Measurements from ENCODE around the gene CDK4.

Gene CDK4

DNA sequence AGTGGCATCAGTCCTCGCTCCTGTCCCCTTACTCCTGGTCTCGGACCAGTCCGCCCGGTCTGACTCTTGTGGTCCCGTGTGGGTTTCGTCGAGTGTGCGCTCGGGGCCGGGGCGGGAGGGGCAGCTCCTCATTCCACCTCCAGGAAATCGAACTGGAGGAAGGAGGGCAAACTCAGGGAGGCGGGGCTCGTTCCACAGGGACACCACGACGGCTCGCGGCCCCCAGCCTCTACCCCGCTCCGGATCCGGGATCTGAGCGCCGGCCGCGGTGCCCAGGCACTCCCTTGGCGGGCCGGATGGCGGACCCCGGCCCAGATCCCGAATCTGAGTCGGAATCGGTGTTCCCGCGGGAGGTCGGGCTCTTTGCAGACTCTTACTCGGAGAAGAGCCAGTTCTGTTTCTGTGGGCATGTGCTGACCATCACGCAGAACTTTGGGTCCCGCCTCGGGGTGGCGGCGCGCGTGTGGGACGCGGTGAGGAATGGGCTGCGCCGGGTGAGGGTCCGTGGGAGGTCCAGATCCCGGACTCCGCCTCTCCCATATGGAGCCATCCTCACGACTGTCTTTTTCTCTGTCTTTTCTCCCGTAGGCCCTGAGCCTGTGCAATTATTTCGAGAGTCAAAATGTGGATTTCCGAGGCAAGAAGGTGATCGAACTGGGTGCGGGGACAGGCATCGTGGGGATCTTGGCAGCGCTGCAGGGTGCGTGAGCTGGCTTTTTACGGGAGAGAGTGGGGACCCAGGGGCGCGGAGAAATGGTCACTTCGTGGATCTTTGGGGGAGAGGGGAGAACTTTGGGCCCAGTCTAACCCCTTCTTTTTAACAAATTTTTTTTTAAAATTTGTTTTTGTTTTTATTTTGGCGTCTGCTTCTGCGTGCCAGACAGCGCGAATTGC, 20.6 kb upstream of the CDK4 start, which contains the start of gene EEF1AKMT3:
EEF1AKMT3 (plus strand) TSS at position 186 of the 894 bp plus-strand sequence; CDS start at position 297, 111 bp downstream.
- DNase-seq = peak in 35 of 56 donors; percentile 21 to 76 (median 58)

- DNase-seq = peak; percentile 57 to 98 (median 91)
Measured at GRCh38 chr12:57771873-57772428, 19.8 kb upstream of the CDK4 start, which contains the start of gene METTL1. Gene METTL1, minus strand, starts transcription at chr12:57772105. Its CDS starts 22 bp downstream, at chr12:57772083.

GRCh38 chr12:57771236-57771872, 19.2 kb upstream of the CDK4 start:
- DNase-seq = peak in 23 of 56 donors; percentile 52 to 92 (median 79)

DNA sequence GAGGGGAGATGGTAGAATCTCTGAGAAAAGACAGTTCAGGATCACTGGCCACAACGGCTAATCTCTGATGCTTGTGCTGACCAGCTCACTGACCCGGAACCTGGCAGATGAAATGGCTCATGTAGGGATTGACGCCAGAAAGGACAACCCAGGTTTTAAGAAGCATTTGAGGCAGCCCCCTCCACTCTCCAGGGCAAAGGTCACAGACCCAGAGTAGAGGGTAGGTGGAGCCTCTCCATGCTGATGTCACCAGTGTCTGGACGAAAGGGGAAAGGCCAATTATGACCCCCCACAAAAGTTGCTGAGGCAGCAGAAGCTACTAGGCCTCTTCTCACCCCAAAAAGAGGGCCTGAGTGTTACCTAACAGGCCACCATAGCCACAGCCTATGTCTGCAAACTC, 18.6 kb upstream of the CDK4 start:
- no peak for DNase-seq

DNA sequence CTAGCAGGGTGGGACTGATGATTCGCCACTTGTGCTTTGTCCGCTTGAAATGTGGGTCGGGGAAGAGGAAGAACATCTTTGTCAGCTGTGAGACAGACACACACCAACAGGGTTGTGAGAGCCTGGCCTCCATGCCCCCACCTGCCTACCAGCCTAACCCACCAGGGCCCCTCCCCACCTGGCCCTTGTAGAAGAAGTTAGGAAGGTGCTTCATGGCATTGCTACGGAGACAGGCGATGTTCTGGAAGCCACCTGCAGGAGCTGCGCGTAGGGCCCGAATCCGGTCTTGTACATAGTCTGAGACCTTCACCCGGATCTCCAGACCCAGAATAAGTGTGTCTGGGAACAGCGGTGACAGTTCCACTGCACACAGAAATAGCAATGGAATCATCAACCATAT, 17.5 kb upstream of the CDK4 start:
- DNase-seq = no peak

DNA sequence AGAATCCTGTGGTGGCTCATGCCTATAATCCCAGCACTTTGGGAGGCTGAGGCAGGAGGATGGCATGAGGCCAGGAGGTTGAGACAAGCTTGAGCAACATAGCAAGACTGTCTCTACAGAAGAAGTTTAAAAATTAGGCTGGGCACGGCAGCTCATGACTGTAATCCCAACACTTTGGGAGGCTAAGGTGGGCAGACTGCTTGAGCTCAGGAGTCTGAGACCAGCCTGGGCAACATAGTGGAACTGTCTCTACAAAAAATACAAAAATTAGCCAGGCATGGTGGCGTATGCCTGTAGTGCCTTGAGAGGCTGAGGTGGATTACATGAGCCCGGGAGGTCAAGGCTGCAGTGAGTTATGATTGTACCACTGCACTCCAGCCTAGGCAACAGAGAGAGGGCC, 15.8 kb upstream of the CDK4 start:
- DNase-seq = no peak

GRCh38 chr12:57767305-57767698, 15.2 kb upstream of the CDK4 start:
- DNase-seq = no peak

DNA sequence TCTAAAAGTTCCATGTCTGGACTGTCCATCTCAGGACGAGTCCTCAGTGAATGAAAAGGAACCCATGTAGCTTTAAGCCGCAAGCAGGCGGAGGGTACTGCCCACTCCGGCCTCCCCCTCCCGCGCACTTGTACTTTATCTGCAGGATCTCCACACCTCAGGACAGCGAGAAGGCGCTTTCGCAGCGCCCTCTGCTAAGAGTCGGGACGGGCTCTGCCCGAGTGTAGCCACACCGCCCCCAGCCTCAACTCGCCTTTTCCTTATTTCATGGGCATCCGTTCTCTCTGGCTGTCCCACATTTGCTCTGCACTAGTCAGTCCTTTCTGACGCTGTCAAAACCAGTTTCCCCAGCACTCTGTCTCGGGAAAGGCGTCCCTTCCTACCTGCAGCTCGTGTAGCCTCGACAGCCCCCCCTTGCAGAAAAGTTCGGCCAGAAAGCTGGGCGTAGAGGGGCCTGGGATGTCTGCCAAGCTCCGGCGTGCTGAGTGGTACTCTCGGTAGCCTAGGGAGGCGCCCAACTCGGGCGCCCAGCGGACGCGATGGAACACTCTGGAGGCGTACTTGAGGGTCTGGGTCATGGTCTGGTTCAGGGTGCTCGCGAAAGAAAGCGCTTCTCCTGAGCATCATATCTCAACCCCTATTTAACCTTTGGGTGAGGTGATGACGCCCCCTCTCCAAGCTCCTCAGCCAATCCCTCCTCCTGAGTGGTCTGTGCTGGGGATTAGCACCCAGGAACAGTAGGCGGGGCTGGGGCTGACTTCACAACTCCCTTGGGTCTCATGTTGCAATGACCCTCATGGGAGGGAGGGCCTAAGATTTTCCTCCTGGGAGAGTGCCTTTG, 14.6 kb upstream of the CDK4 start, which contains the start of gene CYP27B1:
CYP27B1 (minus strand) TSS at position 615 of the 841 bp plus-strand sequence; CDS start at position 578, 37 bp downstream.
- DNase-seq = no peak

DNA sequence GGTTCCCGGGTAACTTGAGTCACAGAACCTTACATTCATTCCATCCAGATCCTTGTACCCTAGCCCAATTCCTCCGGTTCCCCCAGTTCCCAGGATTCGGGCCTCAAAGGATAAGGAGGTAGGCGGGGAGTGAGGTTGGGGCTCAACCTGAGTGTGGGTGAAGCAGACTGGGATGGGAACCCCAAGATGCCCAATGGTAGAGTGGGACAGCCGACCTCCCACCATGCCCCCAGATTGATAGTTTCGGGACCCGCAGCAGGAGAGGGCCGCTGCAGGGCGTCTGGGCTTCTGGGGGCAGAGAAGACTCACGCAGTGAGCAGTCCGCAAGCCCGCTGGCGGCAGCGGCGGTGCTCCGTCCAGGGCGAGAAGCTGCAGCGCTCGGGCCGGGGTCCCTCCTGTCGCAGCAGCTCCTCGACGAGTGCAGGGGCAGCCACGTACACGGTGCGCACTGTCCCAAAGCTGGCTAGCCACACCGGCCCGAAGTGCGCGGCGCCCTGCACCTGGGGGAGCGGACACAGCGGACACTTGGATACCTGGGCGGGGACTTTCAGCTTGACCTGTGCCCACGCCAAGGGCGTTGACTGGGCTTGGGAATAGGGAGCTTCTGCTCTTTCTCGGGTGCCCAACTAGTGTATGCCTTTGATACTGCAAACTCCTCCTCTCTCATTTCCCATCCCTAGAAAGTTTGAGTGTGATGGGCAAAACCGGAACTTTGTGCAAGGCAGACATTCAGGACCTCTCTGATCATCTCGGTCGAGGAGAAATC, 13.8 kb upstream of the CDK4 start:
- DNase-seq = no peak

DNA sequence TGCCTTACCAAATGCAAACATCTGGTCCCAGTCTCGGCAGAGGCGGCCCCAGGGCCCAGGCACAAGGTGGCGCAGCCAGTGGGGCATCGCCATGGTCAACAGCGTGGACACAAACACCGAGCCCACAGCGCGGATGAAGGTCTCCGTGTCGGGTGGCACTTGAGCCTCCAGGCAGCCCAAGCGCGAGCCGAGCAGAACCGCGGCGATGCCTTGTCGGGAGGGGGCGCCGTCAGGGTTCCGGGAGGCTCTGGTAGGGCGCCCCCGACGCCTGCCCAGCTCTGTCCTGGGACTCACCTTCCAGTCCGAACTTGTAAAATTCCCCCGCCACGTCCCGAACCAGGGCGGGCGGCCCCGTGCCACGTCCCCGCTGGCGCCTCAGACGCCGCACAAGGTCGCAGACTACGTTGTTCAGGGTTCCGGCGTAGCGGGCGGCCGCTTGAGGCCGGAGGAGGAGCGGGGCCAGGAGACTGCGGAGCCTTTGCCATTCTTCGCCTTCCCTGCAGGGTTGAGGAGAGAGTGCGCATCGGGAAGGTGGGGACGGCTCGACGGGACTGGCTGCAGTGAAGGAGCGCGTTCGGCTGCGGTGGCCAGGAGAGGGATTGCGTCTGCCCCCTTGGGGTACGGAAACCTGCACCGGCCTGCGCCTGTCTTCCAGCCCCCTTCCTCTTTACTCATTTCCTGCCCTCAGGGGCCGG, 13.0 kb upstream of the CDK4 start:
- no peak for DNase-seq

DNA sequence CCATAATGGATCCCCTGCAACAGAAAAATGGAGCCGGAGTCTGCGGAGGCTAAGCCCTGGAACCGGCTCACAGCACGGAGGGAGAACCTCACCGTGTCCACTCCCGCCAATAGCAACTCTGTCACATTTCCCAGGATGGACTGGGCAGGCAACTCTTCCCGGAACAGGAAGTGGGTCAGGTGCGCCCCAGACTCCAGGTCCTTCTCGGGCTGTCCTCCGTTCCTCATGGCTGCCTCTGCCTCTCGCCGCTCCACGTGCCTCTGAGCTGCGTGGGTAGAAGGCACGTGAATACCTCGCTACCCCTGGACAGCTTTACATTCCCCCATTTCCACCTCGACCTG, 12.5 kb upstream of the CDK4 start:
- no peak for DNase-seq

DNA sequence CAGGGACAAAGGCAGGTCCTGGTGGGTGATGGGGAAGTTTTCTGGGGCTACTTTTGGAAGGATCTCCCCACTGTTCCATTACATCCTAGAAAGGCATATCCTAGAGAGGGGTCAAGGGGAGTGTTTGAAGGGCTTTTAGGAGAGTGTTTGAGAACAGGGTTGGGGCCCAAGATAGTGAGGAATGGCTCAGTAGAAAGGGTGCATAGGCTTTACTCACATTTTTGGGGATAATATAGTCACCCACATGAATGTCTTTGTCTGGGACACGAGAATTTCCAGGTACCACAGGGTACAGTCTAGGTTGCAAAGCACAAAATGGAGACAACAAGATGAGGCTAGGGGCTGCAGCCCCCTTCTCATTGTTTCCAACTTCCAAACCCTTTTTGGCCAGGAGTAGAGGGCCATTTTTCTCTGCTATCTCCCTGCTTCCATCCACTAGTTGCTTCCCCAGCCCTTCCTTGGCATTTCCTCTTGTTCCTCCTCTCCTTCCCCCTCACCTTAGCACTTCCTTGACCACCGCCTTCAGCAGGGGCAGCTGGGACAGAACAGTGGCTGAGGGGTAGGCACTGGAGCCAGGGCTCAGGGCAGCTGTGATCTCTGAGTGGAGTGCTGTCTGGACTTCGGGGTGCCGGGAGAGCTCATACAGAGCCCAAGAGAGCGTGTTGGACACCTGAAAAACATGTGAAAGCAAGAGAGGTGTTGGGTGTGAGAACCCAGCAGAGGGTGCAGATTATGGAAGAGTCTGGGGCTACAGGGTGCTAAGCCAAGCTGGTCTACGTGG, 12.0 kb upstream of the CDK4 start:
- DNase-seq = no peak

DNA sequence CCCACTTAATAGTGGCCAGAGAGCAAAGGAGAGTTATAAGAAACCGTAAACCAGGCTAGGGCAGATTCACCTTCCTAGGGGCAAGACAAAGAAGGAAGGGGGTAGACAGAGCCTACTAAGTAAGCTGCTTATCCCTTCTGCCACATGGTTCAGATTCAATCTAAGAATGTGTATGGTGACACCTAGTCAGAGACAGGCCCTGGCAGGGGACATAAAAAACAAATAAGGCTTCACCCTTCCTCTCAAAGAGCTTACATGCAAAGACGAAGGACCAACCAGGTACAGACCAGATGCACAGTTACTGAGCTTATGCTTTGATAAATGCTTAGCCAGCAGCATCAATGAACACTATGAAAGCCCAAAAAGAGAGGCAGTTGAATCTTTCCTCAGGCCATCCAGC, 10.4 kb upstream of the CDK4 start:
- DNase-seq = no peak

DNA sequence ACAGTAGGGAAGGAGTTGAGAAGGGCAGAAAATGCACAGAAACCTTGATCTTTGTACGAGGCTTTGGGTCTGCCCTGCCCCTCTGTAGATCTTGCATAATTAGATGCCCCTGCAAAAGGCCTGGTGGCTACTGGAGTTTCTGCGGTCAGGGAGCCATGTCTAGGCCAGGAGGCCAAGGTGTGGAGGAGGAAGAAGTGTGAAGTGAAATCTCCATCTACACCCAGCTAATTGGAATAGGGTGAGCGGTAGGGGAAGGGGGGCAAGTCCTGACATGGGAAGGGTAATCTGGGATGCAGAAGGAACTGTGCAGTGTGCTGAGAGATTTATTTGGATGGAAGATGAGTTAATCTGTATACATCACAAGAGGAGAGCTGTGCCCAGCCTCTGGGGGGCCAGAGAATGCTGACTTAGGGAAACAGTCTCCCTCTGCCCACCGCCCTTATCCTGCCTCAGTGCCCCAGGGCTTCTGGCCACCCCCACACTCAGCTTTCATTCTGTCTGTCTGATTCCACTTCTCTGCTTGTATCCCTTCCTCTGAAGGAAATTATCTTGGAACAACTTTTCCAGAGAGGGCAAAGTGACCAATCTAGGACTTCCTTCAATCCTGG, 9.4 kb upstream of the CDK4 start:
- DNase-seq = no peak

- DNase-seq = no peak
Measured at GRCh38 chr12:57760347-57760982, 8.4 kb upstream of the CDK4 start.

DNA sequence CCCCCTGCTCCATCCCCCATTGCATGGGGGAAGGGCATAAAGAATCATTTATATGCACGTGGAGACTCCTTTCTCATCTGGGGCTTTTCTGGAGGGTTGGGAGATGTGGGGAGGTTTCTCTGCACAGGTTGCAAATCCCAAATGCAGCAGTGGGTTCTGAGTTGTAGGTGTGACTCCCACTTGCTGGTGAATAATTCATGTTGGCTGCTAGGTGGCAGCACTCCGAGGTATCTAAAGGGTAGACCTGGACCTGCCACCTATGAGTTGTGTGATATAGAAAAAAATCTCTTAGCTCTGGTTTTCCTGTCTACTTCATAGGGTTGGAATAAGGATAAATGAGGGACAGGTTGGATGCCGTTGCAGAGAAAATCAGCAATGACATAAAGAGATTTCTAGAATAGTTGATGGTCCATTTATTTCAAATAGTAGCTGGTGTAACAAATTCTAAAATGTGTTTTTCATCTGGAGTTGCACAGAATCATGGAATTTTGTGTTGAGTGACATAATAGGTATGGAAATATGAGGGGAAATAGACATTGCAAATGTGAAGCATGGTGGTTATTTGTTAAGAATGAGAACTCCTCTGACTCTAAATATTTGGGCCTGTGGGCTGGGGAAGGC, 7.4 kb upstream of the CDK4 start:
- DNase-seq = peak in 8 of 56 donors; percentile 9 to 39 (median 23)

- DNase-seq = no peak
Measured at GRCh38 chr12:57758552-57759359, 6.6 kb upstream of the CDK4 start.

Measured in nucleus accumbens (tissue), 56 donors.